GM23338 (cell line): ENCODE data around the gene ZCCHC4. TPM values are rescaled to one million over a fixed set of nuclear protein-coding genes. Genes with fewer than 3 reads are reported as not detected.

Experiments
- ATAC-seq: fragments of 200-7000 bp; cut with Tn5 transposase; 3 replicates; pipeline ENCODE4 v1.9.1; 2020
- DNase-seq: peaks from one replicate; pipeline ENCODE4 v3.0.0-alpha.2; 2015; ENCODE audit warnings: low spot score
- H2AFZ ChIP-seq: fragments of 200-600 bp; sonication (generic); 2 replicates; pipeline ENCODE4 v1.8.0; 2016; ENCODE audit warnings: antibody characterized with exemption, mild to moderate bottlenecking, moderate library complexity
- H3F3A ChIP-seq: fragments of 200-600 bp; sonication (generic); replicated peaks from 2 replicates; pipeline ENCODE4 v1.8.0; 2017; ENCODE audit warnings: antibody characterized with exemption, mixed run types, low read depth
- H3K27ac ChIP-seq: fragments of 200-600 bp; sonication (generic); 2 replicates; pipeline ENCODE4 v1.6.1; 2016; ENCODE audit warnings: low read depth
- H3K27me3 ChIP-seq: fragments of 200-600 bp; sonication (generic); 2 replicates; pipeline ENCODE4 v1.8.0; 2016; ENCODE audit warnings: mild to moderate bottlenecking, mixed run types, moderate library complexity; ENCODE audit not compliant: insufficient read depth
- H3K36me3 ChIP-seq: fragments of 200-600 bp; sonication (generic); 2 replicates; pipeline ENCODE4 v1.8.0; 2016; ENCODE audit warnings: mild to moderate bottlenecking; ENCODE audit not compliant: insufficient read depth
- H3K4me1 ChIP-seq: fragments of 200-600 bp; sonication (generic); 2 replicates; pipeline ENCODE4 v1.8.0; 2016; ENCODE audit warnings: mild to moderate bottlenecking, moderate library complexity; ENCODE audit not compliant: insufficient read depth
- H3K4me2 ChIP-seq: fragments of 200-600 bp; sonication (generic); 2 replicates; pipeline ENCODE4 v1.7.1; 2017; ENCODE audit warnings: mixed run types
- H3K4me3 ChIP-seq: fragments of 200-600 bp; sonication (generic); 2 replicates; pipeline ENCODE4 v1.6.1; 2016; ENCODE audit warnings: mixed run types
- H3K79me2 ChIP-seq: fragments of 200-600 bp; sonication (generic); replicated peaks from 2 replicates; pipeline ENCODE4 v1.8.0; 2017; ENCODE audit warnings: mild to moderate bottlenecking; ENCODE audit not compliant: insufficient read depth
- H3K9me2 ChIP-seq: fragments of 200-600 bp; sonication (generic); 2 replicates; pipeline ENCODE4 v1.8.0; 2017; ENCODE audit not compliant: insufficient read depth
- H4K20me1 ChIP-seq: fragments of 200-600 bp; sonication (generic); replicated peaks from 2 replicates; pipeline ENCODE4 v1.8.0; 2017; ENCODE audit warnings: mild to moderate bottlenecking; ENCODE audit not compliant: insufficient read depth
- H3K27ac Mint-ChIP-seq: 2 replicates; pipeline ENCODE4 v1.8.0; 2020; ENCODE audit warnings: inconsistent platforms, mild to moderate bottlenecking, moderate library complexity, mixed read lengths
- H3K27me3 Mint-ChIP-seq: 3 replicates; pipeline ENCODE4 v1.8.0; 2022; ENCODE audit warnings: low read depth, mild to moderate bottlenecking, moderate library complexity, mixed read lengths, inconsistent platforms; ENCODE audit not compliant: insufficient read depth, poor library complexity
- H3K36me3 Mint-ChIP-seq: 3 replicates; pipeline ENCODE4 v1.8.0; 2021; ENCODE audit warnings: low read depth, mild to moderate bottlenecking, inconsistent platforms, moderate library complexity, mixed read lengths
- H3K4me1 Mint-ChIP-seq: 3 replicates; pipeline ENCODE4 v1.8.0; 2020; ENCODE audit warnings: mild to moderate bottlenecking, inconsistent platforms, mixed read lengths
- H3K4me3 Mint-ChIP-seq: 3 replicates; pipeline ENCODE4 v1.8.0; 2021; ENCODE audit warnings: moderate library complexity, mild to moderate bottlenecking, inconsistent platforms, mixed read lengths
- H3K9me3 Mint-ChIP-seq: 3 replicates; pipeline ENCODE4 v1.8.0; 2020; ENCODE audit warnings: moderate library complexity, mild to moderate bottlenecking, inconsistent platforms, mixed read lengths
- POLR2AphosphoS5 ChIP-seq: IDR thresholded peaks from 2 replicates; pipeline ENCODE4 v1.6.1; 2016; ENCODE audit warnings: antibody characterized with exemption, low read depth
- REST ChIP-seq: IDR thresholded peaks from one replicate; pipeline ENCODE4 v1.6.1; 2018; ENCODE audit warnings: antibody characterized with exemption; ENCODE audit not compliant: unreplicated experiment
- STAT1 ChIP-seq: IDR thresholded peaks from one replicate; pipeline ENCODE4 v1.6.1; 2016; ENCODE audit warnings: antibody characterized with exemption; ENCODE audit not compliant: unreplicated experiment
- ZNF331 ChIP-seq: fragments of 250-450 bp; sonication (Bioruptor Pico); IDR thresholded peaks from 2 replicates; pipeline ENCODE4 v1.5.0; 2020; ENCODE audit warnings: low read depth, mild to moderate bottlenecking, moderate library complexity
- polyA plus RNA-seq: library from polyadenylated mRNA; unstranded; fragments of >200 nt; fragmentation: Nextera tagmentation; extraction: Ambion mirVana; gene quantifications from 2 replicates; pipeline ENCODE4 v1.2.1, GENCODE V29; 2016
- total RNA-seq: library from RNA; depleted of rRNA; stranded (reverse); fragments of >200 nt; shearing (Covaris generic); gene quantifications from 2 replicates; pipeline ENCODE4 v1.2.3, GENCODE V29; 2014
- TF ChIP-seq, protein P1 (sequence below): IDR thresholded peaks from 2 replicates; pipeline ENCODE4 v1.6.1; 2016; ENCODE audit warnings: antibody characterized with exemption
- TF ChIP-seq, protein P2 (sequence below): fragments of 250-450 bp; sonication (Bioruptor Pico); IDR thresholded peaks from 2 replicates; pipeline ENCODE4 v1.5.0; 2020; ENCODE audit warnings: mild to moderate bottlenecking, moderate library complexity

The ZCCHC4 gene
- total and polyA plus RNA-seq, 2 experiments from 2014 or later, result 11.3 to 17.9 TPM

GRCh38 chr4:25346913-25347312 lies 34.3 kb downstream of the ZCCHC4 start (continued):
- TF ChIP-seq REST, result no peak
- TF ChIP-seq, protein P1, sequence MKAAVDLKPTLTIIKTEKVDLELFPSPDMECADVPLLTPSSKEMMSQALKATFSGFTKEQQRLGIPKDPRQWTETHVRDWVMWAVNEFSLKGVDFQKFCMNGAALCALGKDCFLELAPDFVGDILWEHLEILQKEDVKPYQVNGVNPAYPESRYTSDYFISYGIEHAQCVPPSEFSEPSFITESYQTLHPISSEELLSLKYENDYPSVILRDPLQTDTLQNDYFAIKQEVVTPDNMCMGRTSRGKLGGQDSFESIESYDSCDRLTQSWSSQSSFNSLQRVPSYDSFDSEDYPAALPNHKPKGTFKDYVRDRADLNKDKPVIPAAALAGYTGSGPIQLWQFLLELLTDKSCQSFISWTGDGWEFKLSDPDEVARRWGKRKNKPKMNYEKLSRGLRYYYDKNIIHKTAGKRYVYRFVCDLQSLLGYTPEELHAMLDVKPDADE, result no peak

- Histone ChIP-seq H3F3A (no peaks in the 10 kb centered on the region), H2AFZ (no peak overlapping the region), H3K27me3 (no peaks in the 10 kb centered on the region), H3K36me3 (no peaks in the 10 kb centered on the region), H4K20me1 (no peaks in the 10 kb centered on the region), H3K4me3 (no peak overlapping the region), H3K27ac (no peak overlapping the region), H3K4me1 (0 out of 2 replicates have a peak, but pooled peaks cover 5% of the 10 kb centered on the region), H3K9me2 (no peaks in the 10 kb centered on the region), H3K79me2 (no peaks in the 10 kb centered on the region), H3K4me2 (no peak overlapping the region)
- Mint-ChIP-seq H3K36me3 (no peaks in the 10 kb centered on the region), H3K27me3 (peaks cover 2% of the 10 kb centered on the region), H3K9me3 (no peaks in the 10 kb centered on the region), H3K4me3 (no peak overlapping the region), H3K4me1 (peaks cover 8% of the 10 kb centered on the region), H3K27ac (no peak overlapping the region)
- ATAC-seq, result no peak
- TF ChIP-seq ZNF331 (CRISPR knock-in tag) (no peak), STAT1 (no peak), POLR2AphosphoS5 (no peak), REST (peak; percentile 25)
- TF ChIP-seq, protein P2, sequence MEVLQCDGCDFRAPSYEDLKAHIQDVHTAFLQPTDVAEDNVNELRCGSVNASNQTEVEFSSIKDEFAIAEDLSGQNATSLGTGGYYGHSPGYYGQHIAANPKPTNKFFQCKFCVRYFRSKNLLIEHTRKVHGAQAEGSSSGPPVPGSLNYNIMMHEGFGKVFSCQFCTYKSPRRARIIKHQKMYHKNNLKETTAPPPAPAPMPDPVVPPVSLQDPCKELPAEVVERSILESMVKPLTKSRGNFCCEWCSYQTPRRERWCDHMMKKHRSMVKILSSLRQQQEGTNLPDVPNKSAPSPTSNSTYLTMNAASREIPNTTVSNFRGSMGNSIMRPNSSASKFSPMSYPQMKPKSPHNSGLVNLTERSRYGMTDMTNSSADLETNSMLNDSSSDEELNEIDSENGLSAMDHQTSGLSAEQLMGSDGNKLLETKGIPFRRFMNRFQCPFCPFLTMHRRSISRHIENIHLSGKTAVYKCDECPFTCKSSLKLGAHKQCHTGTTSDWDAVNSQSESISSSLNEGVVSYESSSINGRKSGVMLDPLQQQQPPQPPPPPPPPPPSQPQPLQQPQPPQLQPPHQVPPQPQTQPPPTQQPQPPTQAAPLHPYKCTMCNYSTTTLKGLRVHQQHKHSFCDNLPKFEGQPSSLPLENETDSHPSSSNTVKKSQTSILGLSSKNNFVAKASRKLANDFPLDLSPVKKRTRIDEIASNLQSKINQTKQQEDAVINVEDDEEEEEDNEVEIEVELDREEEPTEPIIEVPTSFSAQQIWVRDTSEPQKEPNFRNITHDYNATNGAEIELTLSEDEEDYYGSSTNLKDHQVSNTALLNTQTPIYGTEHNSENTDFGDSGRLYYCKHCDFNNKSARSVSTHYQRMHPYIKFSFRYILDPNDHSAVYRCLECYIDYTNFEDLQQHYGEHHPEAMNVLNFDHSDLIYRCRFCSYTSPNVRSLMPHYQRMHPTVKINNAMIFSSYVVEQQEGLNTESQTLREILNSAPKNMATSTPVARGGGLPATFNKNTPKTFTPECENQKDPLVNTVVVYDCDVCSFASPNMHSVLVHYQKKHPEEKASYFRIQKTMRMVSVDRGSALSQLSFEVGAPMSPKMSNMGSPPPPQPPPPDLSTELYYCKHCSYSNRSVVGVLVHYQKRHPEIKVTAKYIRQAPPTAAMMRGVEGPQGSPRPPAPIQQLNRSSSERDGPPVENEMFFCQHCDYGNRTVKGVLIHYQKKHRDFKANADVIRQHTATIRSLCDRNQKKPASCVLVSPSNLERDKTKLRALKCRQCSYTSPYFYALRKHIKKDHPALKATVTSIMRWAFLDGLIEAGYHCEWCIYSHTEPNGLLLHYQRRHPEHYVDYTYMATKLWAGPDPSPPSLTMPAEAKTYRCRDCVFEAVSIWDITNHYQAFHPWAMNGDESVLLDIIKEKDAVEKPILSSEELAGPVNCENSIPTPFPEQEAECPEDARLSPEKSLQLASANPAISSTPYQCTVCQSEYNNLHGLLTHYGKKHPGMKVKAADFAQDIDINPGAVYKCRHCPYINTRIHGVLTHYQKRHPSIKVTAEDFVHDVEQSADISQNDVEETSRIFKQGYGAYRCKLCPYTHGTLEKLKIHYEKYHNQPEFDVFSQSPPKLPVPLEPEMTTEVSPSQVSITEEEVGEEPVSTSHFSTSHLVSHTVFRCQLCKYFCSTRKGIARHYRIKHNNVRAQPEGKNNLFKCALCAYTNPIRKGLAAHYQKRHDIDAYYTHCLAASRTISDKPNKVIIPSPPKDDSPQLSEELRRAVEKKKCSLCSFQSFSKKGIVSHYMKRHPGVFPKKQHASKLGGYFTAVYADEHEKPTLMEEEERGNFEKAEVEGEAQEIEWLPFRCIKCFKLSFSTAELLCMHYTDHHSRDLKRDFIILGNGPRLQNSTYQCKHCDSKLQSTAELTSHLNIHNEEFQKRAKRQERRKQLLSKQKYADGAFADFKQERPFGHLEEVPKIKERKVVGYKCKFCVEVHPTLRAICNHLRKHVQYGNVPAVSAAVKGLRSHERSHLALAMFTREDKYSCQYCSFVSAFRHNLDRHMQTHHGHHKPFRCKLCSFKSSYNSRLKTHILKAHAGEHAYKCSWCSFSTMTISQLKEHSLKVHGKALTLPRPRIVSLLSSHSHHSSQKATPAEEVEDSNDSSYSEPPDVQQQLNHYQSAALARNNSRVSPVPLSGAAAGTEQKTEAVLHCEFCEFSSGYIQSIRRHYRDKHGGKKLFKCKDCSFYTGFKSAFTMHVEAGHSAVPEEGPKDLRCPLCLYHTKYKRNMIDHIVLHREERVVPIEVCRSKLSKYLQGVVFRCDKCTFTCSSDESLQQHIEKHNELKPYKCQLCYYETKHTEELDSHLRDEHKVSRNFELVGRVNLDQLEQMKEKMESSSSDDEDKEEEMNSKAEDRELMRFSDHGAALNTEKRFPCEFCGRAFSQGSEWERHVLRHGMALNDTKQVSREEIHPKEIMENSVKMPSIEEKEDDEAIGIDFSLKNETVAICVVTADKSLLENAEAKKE (CRISPR knock-in tag), result no peak
- no peak for DNase-seq
These were observed 34.9 kb downstream of the ZCCHC4 start for GRCh38 chr4:25347473-25347872.
